ENCODE results near the gene PI4K2B.

The PI4K2B gene

DNA sequence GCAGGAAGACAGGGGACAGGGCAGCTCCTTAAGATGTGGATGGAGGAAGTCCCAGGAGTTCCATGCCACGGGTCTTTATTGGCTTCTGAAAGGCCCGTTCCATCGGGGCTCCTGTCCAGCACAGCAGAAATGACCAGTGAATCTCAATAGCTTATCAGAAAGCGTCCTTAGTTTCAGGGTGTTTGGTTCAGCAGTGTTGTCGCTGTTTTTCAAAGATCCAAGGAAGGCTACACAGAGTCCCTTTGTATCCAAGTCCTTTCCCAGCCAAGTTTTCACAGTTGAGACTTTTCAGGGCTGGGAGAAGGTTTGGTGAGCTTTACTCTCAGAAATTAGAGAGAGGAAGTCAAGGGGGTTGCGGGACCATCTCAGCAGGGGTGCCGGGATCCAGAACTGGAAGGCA is 73.8 kb downstream of the PI4K2B start:
- no peak for DNase-seq (ENCODE audit: low read depth)
- TF ChIP-seq, protein P1, sequence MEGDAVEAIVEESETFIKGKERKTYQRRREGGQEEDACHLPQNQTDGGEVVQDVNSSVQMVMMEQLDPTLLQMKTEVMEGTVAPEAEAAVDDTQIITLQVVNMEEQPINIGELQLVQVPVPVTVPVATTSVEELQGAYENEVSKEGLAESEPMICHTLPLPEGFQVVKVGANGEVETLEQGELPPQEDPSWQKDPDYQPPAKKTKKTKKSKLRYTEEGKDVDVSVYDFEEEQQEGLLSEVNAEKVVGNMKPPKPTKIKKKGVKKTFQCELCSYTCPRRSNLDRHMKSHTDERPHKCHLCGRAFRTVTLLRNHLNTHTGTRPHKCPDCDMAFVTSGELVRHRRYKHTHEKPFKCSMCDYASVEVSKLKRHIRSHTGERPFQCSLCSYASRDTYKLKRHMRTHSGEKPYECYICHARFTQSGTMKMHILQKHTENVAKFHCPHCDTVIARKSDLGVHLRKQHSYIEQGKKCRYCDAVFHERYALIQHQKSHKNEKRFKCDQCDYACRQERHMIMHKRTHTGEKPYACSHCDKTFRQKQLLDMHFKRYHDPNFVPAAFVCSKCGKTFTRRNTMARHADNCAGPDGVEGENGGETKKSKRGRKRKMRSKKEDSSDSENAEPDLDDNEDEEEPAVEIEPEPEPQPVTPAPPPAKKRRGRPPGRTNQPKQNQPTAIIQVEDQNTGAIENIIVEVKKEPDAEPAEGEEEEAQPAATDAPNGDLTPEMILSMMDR (conservative IDR thresholded peaks at IDR 0.05; ENCODE audit: low read depth, low read length) = no peak
- no peak overlapping the region for H3K4me3 ChIP-seq (ENCODE audit: low read depth, low read length)

DNA sequence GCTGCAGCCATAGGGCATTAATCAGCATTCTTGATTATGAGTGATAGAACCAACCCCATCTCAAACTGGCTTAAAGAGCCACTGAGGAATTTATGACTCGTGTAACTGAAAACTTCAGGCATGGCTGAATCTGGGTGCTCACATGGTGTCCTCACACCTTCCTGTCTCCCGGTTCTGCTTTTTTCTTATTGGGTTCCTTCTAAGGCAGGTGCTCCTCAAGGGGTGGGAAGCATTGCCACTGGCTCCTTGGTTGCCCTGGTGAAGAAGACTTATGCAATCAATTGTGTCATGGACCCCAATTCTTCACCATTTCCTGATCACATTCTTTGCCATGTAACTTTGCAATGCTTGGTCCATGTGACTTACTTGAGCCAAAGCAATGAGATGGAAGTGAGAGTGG is 74.5 kb downstream of the PI4K2B start:
- no peak overlapping the region for H3K4me3 ChIP-seq (ENCODE audit: low read depth, low read length)
- no peak for DNase-seq (ENCODE audit: low read depth)
- TF ChIP-seq, protein P1 (conservative IDR thresholded peaks at IDR 0.05; ENCODE audit: low read depth, low read length) = no peak

DNA sequence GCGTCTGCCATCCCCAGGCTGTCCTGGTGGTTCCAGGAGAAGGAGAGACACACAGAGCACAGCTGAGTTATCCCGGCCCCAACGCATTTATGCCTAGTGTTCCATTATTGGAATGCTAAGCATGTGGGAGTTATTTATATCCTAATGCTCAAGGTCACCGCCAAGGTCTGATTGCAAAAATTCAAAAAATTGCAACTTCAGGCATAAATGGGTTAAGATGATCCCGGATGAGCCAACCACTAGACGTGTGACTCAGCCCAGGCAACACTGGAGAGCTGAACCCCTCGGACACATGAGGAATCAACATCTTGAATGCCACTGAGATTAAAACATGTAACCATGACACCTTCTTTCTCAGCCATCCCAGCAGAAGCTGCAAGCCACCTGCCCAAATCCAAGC is 74.9 kb downstream of the PI4K2B start:
- TF ChIP-seq, protein P1 (conservative IDR thresholded peaks at IDR 0.05; ENCODE audit: low read depth, low read length) = no peak
- DNase-seq (ENCODE audit: low read depth) = peak; percentile 63
- H3K4me3 ChIP-seq (ENCODE audit: low read depth, low read length) = no peak overlapping the region

DNA sequence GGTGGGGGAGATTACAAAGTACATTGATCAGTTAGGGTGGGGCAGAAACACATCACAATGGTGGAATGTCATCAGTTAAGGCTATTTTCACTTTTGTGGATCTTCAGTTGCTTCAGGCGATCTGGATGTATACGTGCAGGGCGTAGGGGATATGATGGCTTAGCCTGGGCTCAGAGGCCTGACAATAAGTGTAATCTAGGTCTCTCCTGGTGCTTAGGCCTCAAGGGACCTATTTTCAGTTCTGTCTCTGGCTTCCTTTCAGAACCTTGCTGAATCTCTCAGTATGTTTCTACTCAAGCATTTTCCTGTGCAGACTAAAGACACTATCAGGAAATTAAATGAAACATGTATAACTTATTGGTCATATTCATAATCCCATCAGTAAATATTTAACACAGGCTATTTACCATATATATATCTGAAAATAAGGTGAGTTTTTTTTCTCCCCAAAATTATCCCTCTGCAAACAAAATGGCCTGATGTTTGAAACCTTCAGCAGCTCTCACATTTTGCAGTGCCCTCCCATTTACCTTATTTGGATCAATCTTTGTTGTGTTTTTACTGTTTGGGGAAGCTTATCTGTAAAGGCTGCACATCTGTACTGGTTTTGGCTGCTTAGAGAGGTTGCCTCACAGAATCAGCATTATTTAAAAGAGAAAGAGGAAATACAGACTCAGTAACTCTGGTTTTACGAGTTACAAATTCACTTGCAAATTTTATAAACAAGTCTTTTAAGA is 76.4 kb downstream of the PI4K2B start:
- TF ChIP-seq, protein P1 (conservative IDR thresholded peaks at IDR 0.05; ENCODE audit: low read depth, low read length) = no peak
- no peak overlapping the region for H3K4me3 ChIP-seq (ENCODE audit: low read depth, low read length)

DNA sequence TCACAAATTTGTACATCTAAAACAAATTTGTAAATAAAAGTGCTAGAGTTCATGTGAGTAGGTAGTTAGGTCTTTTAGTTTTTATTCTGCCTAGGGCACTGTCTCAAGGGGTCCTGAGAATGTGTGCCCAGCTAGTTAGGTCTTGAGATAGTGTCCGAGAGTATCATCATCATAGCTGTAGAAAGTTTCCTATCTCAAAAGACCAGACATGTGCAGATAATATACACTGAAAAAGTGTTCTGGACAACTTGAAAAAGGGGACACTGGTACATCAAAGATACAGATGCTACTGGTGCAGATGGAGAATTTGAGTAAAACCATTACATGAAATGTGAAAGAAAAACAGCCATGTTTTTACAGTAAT is 77.0 kb downstream of the PI4K2B start:
- H3K4me3 ChIP-seq (ENCODE audit: low read depth, low read length) = no peak overlapping the region
- DNase-seq (ENCODE audit: low read depth) = no peak
- TF ChIP-seq, protein P1 (conservative IDR thresholded peaks at IDR 0.05; ENCODE audit: low read depth, low read length) = no peak

More for the DNA sequence above, 76.4 kb downstream of the PI4K2B start:
- DNase-seq (ENCODE audit: low read depth) = no peak

DNA sequence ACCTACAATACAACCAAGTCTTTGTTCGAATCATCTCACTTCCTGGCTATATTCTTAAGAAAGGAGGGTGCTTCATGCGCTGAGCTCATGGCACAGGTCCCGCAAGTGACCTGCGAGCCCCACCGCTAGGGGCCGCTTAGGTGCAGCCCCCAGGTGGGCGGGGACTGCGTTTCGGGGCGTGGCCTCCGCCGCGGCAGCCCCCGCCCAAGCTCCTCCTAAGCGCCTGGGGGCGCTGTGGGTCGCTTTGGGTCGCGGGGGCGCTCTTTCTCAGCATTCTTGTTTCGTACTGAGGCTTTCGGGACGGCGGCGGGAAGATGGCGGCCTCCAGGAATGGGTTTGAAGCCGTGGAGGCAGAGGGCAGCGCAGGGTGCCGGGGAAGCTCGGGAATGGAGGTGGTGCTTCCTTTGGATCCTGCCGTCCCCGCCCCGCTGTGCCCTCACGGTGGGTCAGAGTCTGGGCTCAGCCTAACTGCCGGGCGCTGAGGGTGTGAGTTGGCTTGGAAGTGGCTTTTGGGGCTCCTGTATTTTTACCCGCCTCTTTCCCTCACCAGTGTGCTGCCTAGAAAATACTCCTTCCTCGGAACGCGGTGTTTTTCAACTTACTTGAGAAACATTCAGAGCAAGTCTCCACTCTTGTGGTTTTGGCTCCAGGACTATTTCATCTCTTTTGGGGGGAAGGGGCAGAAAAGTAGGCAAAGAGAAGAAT is 78.8 kb downstream of the PI4K2B start, which contains the start of gene ZCCHC4:
Gene ZCCHC4 (plus strand): TSS at position 279 of the 705 bp plus-strand sequence. CDS start 36 bp downstream, at position 315.
- DNase-seq (ENCODE audit: low read depth) = peak; percentile 95
- TF ChIP-seq, protein P1 (conservative IDR thresholded peaks at IDR 0.05; ENCODE audit: low read depth, low read length) = peak; percentile 88
- peak within 1 kb of the TSS; percentile 92 for H3K4me3 ChIP-seq (ENCODE audit: low read depth, low read length)

Measured in choroid plexus epithelial cell (primary cell).